Sciatic nerve (tissue), 2 donors: ENCODE results near the gene C1orf159. TPM values are rescaled to one million over a fixed set of nuclear protein-coding genes. Genes with fewer than 3 reads are reported as not detected.

Source experiments
- ATAC-seq: fragments of 200-7000 bp; cut with Tn5 transposase; one replicate; pipeline ENCODE4 v1.9.1; 2020; ENCODE audit warnings: mild to moderate bottlenecking, moderate library complexity
- DNase-seq: peaks from one replicate; pipeline ENCODE4 v3.0.0-alpha.2; 2020; ENCODE audit warnings: low spot score
- intact Hi-C: fragments of 100-400 bp; cut with DNase I; formaldehyde crosslinking; loops from one replicate; pipeline ENCODE4 v1.14.2; 2022
- total RNA-seq: library from RNA; stranded (reverse); fragmentation: NEBNext Ultra II Directional; extraction: Animal tissue kit (Norgen Biotek cat#: 25700); gene quantifications from one replicate; pipeline ENCODE4 v1.2.1, GENCODE V29; 2021
- donor health status: DM: no; HTN: no; CAD: no.
- donor health status: DM: no; HTN: no; CAD: no.

C1orf159 gene
- total RNA-seq, 1 donor from 2014 or later, result 12.0 TPM

DNA sequence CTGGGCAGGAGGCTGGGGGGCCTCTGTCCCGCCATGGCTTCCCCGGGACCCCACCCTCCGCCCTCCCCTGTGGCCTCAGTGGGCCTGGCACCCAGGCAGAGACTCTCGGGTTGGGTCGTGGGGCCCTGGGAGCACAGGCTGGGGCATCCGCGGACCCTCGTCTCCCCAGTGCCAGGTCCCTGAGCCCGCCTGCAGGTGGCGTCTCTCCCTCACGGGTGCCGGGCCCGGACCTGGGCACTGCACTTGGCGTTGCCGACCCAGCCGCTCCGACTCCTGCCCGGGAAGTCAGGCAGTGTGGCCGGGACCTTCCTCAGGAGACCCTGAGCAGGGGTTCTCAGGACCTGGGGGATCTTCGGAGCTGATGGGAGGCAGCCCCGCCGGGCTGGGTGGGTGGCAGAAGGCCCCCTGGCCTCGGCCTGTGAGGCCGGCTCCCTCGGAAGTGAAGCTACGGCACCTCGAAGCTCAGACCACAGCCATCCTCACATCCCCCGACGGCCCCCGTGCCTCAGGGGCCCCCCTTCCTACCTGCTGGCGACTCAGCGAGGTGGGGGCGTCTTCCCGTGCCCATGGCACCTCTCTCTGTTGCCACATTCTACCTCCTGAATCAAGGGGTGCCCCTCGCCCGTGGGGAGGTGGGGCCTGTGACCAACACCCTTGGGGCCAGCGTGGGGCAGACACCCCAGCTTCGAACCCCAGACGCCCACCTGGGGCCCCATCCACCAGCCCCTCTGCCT, 6.4 kb upstream of the C1orf159 start:
- intact Hi-C loops, result loop anchor here (5.0 kb wide), 1 partner anchor 170 kb away; no protein-coding TSS in a partner anchor
- DNase-seq (peak; percentile 92), ATAC-seq (peak; percentile 93)

DNA sequence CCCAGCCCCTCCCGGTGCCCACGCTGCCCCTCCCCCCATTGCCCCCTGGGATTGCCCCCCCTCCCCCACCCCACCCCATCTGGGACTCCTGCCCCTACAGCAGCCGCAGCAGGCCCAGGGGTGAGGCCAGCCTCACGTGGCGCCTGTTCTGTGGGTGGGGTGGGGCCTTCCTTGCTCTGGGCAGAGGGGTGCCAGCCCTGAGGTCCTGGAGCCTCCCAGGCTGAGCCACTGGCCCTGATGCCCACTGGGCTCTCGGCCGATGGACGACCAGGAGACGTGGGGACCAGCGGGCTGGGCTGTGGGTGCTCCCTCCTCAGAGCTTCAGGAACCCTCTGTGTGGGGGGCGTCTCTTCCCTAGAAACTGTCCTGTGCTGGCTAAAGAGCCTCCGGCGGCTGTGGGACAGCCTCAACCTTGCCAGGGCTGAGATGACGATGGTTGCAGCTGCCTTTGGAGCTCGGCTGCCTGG, 5.8 kb upstream of the C1orf159 start:
- DNase-seq, result no peak
- intact Hi-C loops, result loop anchor here (1.0 to 5.0 kb wide), 2 partner anchors 125 to 171 kb away; partner anchors contain the start of gene C1QTNF12
- ATAC-seq, result peak; percentile 37

DNA sequence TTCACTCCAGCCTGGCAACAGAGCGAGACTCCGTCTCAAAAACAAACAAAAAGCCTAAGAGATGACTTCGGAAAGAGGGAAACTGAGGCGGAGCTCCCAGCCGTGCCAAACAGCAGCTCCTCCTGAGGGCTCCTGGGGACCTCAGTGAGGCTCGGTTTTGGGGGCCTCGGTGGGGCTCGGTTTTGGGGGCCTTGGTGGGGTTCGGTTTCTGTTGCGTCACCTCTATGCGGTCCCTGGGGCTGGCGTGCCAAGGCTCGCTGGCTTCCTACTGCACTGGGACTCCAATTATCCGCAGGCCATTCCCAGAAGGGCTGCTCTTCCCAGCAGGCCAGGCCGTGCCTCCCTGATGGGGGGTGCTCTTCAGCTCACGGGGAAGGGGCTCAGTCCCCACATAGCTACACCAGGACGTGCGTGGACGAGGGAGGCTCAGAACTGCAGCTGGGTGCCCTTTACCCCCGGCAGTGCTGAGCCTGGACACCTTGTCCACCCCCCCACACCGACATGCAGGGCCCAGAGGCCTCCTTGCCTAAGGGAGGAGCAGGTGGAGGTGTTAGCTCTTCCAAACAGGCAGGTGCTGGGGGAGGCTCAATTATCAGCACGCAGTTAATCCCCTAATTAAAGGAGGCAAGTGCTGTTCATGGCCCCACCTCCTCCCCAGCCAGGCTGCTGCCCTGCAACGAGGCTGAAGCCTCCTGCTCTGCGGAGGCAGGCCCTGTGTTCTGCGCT, 5.1 kb upstream of the C1orf159 start:
- DNase-seq (no peak), ATAC-seq (no peak)
- intact Hi-C loops, result loop anchor here (1.0 to 5.0 kb wide), 2 partner anchors 125 to 171 kb away; partner anchors contain the start of gene C1QTNF12

DNA sequence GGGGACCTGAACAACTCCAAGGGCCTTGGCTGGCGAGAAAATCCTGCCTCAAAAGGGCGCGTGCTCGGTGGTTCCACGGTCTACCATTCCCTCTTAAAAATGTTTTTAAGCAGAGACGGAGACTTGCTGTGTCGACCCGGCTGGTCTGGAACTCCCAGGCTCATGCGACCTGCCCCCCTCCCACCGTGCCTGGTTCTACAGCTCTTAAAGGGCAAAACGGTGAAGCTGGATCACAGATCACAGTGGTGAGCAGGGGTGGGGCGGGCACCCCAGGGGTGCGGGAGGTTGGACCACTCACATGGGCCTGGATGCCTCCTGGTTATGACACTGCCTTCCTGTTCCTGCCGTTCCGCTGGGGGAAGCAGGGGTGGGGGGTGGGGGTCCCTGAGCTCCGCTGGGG, 4.2 kb upstream of the C1orf159 start:
- DNase-seq (no peak), ATAC-seq (no peak)
- intact Hi-C loops, result loop anchor here (5.0 kb wide), 1 partner anchor 172 kb away; no protein-coding TSS in a partner anchor

DNA sequence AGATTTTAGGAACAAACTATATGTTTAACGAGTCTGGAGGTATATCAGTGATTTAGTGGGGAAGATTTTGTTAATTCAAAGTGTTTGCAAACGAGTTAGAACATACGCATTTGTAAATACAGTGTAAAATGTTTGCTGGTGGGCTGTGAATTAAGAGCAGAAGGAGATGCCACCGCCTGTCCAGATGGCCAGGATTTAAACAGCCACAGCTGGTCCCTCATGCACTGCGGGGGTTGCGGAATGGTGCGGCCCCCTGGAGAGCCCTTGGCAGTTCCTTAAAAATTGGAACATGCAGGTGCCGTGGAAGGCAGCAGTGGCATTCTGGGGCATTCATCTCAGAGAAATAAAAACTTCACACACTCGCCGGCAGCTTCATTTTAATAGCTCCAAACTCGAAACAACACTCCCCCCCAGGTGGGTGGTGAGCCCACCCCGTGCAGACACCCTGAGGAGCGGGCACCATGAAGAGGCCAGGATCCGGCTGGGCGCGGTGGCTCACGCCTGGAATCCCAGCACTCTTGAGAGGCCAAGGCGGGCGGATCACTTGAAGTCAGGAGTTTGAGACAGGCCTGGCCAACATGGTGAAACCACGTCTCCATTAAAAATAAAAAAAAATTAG, 3.5 kb upstream of the C1orf159 start:
- DNase-seq (peak; percentile 52), ATAC-seq (no peak)
- intact Hi-C loops, result no loop called here

DNA sequence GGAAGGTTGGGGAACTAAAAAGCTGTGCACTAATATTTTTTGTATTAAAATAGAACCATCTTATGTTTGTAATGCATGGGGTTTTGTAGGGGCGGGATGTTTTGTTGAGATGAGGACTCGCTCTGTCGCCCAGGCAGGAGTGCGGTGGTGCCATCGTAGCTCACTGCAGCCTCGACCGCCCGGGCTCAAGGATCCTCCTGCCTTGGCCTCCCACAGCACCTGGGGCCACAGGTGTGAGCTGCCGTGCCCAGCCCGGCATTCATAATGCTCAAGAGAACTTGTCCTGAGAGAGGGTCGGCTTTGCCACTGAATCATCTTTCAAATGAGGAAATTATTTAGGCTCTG, 3.0 kb upstream of the C1orf159 start:
- intact Hi-C loops, result no loop called here
- ATAC-seq, result no peak
- DNase-seq, result no peak

DNA sequence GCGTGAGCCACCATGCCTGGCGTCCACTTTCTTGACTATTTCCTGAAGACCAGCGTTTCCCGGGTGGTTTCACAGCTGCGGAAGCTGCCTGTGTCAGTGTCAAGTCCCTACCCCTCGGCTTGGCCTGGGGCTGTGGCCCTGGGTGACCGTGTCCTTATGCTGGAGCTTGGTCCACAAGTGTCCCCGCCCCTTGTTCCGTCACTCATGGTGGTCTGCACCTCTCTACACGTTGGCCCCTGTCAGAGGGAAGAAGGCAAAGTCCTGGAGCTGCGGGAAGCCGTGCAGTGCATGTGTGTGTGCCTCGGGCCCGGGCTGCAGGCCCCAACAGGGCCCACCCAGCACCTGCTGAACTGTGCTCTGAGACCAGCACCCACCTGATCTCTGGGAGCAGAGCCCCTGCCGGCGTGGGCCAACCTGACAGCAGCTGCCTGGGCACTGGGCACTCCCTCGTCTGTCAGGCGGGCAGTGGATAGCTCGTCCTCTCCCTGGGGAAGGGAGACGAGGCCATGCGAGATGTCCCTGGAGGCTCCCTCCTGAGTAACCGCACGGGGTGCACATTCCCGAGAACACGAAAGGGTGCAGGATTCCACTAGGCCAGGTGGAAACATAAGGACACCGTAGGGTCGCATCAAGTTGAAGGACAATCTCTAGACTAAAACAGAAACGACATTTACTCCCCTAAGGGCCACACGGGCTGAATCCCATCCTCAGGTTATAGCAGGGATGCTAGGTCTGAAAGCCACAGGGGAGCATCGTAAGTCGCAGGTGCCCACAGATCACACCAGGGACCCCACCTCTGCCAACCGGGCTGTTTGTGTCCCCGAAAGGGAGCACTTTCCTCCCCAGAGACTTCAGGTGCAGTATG, 2.4 kb upstream of the C1orf159 start:
- ATAC-seq (no peak), DNase-seq (no peak)
- intact Hi-C loops, result no loop called here

DNA sequence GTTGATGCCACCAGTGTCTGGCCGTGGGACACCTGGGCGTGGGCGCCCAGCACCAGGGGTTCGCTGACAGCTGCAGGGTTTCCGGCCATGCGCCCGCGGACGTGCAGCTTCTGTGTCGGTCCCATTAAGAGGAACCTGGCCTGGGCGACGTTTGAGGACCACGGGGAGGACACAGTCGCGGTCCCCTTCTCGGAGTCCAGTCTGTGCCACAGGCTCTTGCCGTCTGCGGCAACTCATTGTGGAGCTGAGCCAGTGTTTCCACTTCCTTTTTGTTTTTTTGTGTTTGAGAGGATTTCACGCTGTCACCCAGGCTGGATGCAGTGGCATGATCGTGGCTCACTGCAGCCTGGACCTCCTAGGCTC, 1.6 kb upstream of the C1orf159 start:
- ATAC-seq (no peak), DNase-seq (peak; percentile 63)
- intact Hi-C loops, result no loop called here

DNA sequence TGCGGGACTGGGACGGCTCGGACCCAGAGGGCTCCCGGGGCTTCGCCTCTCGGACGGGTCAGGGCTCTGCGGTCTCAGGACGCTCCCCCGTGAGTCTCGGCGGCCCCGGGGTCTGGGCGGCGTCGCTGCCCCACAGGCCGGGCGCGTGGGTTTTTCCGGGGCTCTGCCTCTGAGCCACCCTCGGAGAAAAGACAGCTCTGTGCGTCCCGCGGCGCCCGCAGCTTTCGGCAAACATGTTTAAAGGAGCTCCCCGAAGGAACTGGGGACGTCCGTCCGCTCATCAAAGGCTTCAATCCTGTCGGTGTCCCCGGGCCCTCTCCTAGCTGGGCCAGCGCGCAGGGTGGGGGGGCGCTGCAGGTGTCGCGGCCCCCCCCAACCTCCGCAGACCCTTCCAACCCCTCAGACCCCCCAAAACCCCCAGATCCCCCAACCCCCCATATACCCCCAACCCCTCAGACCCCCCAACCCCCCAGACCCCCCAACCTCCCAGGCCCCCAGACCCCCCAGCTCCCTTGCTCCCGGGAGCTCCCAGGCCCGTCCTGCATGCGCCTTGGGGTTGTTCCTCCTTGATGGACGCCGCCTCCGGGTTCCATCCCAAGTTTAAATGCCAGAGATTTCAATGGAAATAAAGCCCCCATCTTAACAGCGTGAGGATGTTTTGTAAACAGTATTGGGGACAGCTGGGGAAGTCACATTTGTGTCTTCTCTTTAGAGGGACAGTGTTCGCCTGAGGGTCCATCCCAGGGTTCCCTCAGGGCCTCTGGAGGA, 996 bp upstream of the C1orf159 start:
- intact Hi-C loops, result no loop called here
- DNase-seq, result peak; percentile 68
- ATAC-seq, result no peak

DNA sequence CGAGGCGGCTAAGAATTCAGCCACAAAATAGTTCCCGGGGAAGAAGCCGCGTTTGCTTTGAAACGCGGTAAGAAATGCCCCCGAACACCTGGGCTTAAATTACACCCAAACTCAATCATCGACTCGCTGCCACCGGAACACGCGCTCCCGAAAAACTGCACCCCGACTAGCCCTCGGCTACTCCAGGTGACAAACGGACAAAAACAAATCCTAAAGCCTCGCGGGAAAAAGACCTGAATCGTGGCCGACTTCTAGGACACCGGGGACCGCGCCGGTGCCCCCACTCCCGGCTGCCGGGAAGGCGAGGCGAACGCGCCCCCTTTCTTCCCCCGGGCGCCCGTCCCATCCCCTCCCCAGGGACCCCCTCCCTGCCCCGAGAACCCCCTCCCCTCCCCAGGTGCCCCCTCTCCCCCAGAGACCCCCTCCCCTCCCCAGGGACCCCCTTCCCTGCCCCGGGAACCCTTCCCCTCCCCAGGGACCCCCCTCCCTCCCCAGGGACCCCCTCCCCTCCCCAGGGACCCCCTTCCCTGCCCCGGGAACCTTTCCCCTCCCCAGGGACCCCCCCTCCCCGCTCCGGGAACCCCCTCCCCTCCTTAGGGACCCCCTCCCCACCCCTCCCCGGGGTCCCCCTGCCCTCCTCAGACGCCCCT, 628 bp downstream of the C1orf159 start:
- peak; percentile 76 for DNase-seq
- intact Hi-C loops, result no loop called here

DNA sequence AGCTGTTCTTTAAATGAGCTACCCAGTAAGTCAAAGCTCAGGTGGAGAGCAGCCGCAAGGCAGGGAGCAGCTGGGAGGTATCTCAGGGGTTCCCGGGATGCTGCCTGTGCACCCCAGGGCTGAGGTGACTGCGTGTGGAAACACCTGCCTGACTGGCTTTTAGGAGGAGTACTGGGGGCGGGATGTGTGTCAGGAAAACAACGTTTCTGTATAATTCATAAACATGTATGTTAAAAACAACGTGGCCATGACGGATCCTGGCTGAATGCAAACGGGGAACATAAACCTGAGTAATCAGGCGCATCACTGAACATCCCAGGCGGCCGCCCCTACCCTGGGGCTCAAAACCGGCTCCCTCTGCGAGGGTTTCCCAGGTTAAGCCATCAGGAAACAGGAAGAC, 1.5 kb downstream of the C1orf159 start:
- ATAC-seq, result no peak
- intact Hi-C loops, result no loop called here
- DNase-seq, result no peak

More for the DNA sequence above, 628 bp downstream of the C1orf159 start:
- no peak for ATAC-seq

DNA sequence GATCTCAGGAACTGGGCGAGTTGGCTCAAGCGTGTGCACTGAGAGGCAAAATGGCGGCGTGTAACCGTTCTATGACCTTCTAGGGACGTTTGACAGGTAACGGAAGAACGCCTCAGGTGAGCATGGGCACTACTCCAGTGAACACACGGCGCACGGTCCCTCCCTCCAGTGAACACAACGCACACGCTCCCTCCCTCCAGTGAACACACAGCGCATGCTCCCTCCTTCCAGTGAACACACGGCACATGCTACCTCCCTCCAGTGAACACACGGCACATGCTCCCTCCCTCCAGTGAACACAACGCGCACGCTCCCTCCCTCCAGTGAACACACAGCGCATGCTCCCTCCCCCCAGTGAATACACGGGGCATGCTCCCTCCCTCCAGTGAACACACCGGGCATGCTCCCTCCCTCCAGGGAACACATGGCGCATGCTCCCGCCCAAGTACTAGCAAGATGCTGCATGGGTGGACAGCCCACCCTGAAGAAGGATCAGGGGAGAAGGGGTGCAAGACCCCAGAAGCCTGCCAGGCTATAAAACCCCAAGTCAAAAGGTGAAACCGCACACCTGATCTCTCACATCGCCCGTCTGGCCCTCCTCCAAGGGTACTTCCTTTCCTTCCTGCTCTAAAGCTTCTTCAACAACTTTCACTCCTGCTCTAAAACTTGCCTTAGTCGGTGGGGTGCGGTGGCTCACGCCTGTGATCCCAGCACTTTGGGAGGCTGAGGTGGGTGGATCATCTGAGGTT, 3.5 kb downstream of the C1orf159 start:
- intact Hi-C loops, result no loop called here
- DNase-seq, result no peak
- no peak for ATAC-seq

DNA sequence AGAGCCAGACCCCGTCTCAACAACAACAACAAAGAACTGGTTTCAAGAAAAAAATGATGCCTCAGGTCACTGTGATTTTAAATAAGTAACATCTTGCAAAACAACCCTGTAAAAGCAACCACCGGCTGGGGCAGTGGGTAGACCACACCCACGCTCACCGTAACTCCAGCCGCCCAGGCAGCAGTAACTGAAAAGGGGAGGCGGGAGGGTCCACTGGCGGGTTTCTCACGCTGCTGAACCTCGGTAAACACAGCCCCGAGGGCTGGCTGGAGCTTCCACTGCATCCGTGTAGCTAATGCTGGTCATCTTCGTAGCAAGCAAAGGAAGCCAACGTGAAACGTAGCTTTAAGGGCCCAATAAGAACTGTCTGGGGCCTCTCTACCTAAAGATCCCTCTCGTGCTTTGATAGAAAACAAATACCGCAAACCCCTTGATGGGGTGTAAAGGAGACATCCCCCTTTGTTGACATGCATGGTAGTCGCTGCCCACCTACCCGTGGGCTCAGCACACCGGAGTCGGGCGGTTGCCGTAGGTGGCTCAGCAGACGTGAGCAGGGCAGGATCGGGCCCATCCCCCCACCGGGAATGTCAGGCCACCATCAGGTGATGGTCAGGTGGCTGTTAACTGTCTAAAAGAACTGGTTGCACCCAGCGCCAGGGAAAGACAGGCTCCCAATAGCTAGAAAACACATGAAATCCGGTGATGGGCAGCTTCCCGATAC, 4.2 kb downstream of the C1orf159 start:
- intact Hi-C loops, result no loop called here
- no peak for DNase-seq
- no peak for ATAC-seq

DNA sequence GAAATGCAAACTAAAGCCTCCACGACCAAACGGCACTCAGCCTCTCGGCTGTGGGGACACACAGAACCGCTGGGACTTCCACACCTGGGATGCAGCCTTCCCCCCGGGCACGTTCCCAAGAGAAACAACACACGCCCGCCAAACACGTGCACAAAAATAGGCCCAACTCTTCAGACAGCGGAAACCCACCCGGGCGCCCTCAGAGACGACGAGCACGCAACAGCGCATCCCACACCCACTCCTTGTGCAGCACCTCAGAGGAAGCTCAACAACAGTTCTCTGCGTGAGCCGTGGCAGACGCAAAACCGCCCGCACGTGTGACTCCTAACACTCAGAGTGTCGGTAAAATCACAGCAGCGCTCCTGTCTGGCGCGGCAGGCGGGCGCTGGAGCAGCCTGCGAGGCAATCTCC, 5.3 kb downstream of the C1orf159 start:
- intact Hi-C loops, result no loop called here
- no peak for DNase-seq
- ATAC-seq, result no peak

DNA sequence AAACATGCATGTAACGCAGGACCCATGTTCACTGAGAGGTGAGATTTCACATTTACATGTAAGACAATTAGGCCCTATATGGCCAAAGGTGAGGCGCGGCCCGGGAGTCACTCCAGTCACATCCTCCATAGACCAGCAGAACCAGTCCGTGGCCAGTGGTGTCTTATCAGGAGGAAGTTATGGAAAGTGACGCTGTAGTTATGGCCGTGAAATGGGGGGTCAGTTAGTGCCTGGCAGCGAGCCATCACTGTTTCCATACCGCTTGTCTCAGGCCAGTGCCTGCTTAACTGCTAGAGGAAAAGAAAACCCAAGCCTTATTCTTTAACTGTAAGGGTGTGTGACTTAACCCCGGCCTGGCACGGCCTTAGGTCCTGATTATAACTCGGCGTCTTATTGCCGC, 6.1 kb downstream of the C1orf159 start:
- DNase-seq (no peak), ATAC-seq (no peak)

DNA sequence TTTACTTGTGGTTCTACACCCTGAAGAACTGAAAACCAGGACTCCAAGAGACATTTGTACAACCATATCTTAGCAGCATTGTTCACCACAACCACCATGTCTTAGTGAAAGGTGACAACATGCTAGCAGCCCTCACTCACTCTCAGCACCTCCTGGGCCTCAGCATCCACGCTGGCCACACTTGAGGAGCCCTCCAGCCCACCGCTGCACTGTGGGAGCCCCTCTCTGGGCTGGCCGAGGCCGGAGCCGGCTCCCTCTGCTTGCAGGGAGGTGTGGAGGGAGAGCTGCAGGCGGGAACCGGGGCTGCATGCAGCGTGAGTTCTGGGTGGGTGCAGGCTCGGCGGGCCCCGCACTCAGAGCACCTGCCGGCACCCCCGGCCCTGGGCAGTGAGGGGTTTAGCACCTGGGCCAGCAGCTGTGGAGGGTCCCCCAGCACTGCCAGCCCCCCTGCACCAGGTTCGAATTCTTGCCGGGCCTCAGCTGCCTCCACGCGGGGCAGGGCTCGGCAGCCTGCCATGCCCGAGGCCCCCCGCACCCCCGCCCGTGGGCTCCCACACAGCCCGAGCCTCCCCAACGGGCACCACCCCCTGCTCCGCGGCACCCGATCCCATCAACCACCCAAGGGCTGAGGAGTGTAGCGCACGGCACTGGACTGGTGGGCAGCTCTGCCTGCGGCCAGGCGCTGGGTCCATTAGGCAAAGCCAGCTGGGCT, 9.2 kb downstream of the C1orf159 start:
- no peak for DNase-seq
- intact Hi-C loops, result no loop called here
- no peak for ATAC-seq

More for the DNA sequence above, 6.1 kb downstream of the C1orf159 start:
- intact Hi-C loops, result no loop called here
